Stimulated activated CD4-positive, alpha-beta T cell treated with anti-CD3 and anti-CD28 coated beads, Interleukin-1b, Interleukin-23, amount 100 ng/mL, for 24 hours (primary cell): ENCODE measurements around the gene EBF3.

Source experiments
- DNase-seq, 4 experiments: peaks; one replicate each; pipeline ENCODE4 v3.0.0-alpha.2; 2020; ENCODE audit warnings: low read depth in 4 of 4, low spot score in 1 of 4

The EBF3 gene

DNA sequence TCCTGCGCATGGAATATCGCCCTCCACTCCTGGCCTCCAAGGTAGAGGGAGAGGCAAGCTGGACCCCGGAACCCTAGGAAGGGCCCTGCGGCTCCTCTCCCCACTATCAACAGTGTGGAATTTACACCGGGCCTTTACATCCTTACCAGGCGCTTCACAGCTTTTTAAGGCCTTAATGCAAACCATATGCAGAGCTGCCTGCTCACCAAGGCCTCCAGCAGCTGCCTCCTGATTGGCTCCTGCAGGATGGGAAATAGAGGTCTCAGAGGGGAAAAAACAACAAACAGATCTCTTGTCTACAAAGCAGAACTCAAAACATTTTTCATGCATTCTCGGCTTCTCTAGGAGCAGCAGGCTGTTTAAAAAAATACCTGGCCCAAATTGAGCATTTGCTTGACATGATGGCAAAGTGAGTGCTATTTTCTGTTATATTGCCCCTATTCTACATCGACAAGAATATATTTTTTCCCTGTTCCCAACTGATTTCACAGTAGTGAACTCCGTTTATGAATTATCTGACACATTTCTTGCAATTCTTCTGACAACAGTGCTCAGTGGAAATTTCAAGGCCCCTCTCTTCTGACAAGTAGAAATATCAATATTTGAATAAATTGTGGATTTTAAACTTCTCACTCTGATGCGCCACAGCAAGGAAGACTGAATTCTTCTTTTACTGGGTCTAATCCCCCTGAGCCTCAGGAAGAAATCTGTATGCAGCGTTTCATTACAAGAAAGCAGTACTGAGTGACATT, 51.7 kb downstream of the EBF3 start:
- no peak for DNase-seq

DNA sequence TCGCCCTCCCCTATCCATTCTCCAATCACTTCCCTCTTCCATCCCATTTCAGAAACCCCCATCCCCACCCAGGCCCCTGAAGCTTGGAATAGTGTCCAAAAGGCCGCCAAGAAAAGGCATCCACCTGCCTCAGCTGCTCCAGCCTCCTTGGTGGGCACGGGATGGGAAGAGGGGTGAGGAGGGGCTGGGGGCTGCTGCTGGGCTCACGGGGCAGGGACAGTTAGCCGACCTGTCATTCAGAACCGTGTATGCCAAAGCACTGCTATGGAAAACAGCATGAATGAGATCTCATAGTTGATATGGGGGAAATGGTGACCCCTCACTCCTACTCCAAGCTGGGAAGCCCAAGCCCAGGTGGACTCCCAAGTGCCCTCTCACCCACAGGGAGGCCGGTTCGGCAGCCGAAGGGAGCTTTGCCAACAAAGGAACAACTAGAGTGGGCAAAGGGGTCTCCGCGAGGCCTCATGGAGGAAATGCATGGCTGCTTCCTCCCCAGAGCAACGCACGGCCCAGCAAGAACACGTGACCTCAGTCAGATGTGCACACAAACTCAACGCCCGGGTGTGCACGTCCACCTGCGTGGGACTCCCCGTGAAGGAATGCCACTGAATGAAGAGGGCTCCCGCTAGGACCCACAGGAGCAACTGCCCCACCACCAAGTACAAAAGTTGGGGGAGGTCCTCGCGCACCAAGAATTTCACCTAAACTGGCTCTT, 52.5 kb downstream of the EBF3 start:
- DNase-seq = no peak

DNA sequence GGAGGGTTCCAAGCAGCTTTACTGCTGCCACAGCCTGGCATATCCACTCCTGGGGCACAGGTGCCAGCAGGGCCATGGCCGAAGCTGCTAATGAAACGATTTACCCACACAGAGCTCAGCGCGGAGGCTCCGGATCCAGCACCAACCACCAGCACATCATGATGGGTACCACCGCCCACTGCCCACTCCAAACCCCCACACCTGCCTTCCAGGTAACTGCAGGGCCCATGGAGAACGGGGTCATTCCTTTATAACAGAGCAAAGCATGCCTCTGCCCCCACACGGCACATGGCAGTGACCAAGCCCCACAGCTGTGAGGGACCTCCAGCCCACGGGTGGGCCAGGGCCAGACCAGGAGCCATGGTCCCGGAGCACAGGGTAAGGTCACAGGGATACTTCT, 53.2 kb downstream of the EBF3 start:
- no peak for DNase-seq

DNA sequence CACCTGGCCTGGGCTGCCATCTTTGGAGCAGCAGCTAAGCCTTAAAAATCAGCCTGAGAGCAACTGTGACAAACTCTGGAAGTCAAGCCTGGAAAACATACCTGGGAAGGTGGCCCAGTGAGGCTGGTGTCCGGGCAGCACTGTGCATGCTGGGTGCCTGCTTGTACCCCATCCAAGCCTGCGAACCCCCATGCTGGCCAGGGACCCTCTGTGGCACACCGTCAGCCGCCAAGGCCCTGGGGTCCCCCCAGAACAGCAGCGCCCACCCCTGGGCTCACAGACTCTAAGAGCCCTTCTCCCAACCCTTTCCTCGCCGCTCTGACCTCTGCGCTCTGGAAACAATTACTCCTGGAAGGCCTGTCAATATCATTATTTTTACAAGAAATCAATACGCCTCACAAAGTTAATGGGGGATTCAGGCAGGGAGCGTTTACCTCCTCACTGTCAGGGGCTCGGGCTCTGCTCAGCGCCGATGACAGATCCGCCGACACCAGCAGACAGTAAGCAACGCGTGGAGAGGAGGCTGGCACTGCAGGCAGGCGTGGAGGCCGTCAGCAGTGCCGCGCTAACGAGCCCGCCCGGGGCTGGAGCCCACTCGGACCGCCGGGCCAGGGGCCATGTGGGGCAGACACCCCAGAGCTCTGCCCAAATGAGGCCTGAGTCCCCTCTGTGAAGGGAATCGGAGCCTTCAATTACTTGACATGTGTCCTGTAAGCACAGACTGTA, 54.4 kb downstream of the EBF3 start:
- DNase-seq = no peak

DNA sequence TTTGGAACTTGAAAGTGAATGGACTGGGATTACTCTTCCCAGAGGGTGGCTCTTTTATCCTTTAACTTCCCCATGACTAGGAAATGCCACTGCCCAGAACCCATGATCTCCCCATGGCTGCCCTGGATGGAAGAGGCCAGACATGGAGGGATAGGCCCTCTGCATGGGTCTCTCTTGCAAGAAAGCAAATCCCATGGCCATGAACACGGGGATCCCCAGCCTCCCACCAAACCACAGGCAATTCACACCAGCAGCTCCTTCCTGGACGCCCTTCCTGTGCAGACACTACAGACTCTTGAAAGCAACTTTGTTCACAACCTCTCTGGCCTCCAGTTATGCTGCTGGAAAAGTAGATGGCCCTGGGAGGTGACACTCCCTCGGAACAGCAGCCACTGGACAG, 55.0 kb downstream of the EBF3 start:
- DNase-seq = no peak

DNA sequence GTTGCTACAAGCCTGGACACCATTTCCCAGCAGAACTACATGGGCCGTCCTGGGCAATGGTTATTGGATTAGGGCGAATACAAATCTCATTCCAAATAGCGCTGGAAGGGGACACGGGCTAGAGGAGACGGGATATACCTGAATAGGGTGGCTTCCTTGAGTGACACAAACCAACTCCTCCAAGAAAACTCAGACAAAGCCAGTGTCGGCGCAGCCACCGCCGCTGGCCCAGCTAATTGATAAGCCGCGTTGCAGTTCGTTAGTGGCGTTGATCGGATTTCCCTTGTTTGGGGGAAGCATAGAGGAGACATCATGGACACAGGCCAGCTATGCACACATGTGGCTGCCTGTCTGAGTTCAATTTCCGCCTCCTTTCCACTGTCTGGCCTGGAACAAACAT, 55.7 kb downstream of the EBF3 start:
- DNase-seq = no peak

DNA sequence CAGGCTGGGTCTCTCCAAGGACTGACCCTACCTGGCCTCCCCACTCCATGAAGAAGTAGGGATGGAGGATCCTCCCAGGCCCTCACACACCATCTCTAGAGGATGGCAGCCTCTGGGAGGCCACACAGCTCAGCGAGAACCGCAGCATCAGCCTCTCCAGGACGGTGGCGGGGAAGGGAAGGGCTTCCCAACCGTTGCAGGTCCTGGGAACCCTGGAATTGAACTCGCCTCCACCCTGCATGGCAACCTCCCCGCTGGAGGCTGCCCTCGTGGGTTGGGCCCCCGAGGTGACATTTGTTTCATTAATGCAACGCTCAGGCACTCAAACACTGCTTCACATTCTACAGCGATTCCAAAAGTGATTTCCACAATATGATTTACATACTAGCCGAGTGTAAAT, 58.5 kb downstream of the EBF3 start:
- no peak for DNase-seq

DNA sequence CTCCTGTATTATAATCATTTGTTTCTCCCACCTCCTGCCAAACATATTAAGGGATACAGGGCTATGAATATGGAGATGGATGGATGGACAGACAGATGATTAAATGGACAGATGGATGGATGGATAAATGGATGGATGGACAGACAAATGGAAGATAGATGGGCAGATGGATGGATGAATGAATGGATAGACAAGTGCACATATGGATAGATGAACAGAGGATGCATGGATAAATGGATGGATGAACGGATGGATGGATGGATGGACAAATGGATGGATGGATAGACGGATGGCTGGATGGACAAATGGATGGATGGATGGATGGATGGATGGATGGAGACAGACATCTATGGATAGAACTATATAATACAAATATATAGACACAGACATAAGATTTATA, 59.8 kb downstream of the EBF3 start:
- DNase-seq = no peak

DNA sequence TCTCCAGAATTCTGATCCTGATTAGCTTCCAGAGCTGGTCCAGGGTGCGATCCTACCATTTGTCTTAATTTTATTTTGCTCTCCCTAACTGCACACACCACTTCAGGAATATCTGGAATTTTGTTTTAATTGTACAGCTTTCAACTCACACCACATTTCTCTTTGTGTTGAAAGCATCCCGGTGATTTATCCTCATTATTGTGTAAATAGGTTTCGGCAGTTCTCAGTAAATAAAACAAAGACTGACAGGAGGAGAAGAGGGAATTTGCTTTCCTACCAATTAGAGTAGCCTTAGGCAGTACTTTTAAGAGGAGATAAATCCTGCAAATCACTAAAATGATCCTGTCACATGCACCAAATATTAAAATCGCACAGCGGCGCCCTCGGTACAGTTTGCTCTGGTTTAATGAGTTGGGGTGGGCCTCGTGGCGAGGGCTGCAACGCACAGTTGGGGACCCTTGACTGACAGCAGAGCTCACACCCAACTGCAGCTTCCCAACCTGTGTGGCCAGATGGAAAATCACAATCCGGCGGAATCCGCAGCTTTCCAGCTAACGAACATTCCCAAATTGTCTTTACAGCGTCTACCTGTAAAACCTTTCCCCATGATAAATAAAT, 62.6 kb downstream of the EBF3 start:
- no peak for DNase-seq

DNA sequence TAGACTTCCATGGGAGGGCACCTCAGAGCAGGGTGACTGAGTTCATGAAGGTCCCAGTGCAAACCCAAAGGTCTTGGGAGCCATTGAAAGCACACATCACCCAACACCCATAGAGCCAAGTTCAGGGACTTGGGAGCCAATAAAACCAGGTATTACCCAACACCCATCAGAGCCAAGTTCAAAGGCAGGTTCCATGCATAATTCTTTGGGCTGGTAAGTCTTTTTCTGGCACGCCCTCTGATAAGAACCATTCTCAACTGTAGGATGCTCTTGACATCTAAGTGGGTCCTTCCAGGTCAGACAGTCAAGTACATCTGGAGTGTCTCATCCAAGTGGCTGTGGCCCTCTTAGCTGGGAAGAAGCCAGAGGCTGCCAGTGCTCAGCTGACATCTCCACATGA, 63.2 kb downstream of the EBF3 start:
- no peak for DNase-seq

DNA sequence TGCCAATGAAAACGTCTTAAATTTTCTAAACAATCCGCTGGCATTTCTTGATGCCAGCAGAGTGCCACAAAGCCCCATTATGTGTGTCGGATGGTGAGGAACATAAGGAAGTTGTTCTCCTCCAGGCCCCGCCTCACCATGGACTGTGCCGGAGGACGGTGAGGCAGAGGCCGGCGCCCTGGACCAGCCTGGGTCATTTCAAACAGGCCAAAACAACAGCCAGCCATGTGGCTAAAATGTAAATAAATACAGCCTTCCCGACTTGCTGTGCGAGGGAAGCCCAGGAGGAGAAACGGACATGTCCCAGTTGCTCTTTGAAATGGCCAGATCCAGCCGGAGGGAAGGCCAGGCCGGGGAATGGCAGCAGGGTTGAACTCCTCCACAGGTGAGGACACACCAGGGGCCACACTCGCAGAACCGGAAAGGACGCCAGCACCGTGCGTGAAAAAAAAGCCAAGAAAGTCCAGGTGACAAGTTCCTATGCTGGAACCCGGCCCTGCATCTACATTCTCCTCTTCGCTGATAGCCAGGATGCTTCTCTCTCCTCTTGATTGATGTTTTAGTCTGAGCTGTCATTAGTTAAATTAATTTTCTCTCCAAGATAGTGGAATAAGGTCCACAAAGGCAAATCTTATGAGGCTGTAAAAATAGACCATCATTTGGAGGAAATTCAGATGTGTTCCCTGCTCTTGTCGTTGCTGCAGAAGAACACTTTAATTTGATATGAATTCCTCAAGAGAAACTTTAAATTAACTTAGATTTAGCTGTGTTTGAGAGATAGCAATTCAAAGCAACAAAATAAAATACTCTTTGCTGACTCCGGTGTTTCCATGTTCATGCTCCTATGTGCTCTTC, 64.6 kb downstream of the EBF3 start:
- no peak for DNase-seq

DNA sequence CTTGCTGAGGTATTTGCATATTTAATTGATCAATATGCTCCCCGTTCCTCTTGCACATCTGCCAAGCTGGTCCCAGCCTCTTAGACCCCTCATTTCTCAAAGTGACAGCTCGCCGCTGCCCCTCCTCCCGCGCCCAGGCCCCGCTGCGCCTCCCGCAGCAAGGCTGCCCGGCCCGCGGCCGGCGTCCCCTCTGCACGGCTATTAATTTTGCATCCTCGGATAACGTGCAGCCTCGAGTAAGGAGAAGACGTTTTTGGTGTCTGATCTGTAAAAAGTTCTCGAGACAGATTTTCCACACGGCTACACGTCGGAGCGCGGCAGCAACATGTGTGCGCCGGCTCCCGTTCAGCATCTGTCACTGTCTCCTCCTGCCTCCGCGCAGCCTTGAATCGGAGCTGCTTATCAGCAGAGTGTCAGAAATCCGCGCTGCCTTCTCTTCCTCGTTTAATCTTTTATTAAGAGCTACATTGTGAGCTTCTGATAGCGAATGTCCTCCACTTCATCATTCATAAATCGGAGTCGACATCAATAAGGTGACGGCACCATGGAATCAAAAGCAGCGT, 65.3 kb downstream of the EBF3 start:
- no peak for DNase-seq

DNA sequence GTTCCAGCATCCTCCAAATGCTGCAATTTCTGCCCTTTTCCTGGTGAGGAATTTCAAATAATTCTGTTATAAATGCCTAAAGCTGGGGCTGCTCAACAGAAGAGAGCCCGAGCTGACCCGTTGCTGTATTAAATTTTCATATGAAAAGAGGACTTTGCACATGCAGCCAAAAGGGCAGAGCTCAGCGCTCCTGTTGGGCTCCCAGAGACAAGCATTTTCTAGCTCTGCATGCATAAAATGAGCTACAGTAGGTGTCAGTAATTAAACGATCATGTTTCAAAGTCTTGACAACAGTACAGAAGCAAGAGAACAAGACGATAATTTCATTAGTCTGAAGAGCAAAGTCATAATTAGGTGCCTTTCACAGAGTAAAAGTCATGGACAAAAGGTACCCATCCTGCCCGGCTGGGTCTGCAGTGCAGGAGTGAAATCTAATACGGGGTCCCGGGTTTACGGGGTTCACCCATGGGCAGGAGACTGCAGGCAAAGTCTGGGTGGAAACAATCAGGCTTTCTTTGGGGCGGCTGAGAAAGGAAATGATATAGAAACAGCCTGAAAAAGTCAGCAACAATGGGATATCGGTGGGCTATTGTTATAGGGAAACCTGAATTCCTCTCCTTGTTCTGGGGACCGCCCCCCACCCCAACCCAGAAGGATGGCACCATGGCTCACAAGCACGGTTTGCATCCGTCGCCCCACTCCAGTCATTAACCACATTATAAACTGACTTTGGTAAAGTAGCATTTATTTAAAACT, 66.0 kb downstream of the EBF3 start:
- DNase-seq = no peak

DNA sequence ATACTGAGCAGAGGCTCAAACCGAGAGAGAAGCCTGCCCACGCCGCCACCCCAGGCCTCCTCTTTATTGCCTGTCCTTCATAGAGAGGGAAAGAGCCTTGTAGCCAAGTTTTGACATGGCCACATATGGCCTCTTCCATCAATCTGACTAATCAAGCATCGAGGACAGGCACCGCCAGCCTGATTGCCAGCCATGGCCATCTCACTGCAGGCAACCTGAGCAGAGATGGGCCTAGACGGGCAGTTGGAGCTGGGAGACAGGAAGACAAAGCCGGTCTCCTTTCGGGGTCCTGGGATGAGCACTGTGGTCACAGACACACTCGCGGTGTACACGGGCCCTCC, 67.2 kb downstream of the EBF3 start:
- DNase-seq = no peak

DNA sequence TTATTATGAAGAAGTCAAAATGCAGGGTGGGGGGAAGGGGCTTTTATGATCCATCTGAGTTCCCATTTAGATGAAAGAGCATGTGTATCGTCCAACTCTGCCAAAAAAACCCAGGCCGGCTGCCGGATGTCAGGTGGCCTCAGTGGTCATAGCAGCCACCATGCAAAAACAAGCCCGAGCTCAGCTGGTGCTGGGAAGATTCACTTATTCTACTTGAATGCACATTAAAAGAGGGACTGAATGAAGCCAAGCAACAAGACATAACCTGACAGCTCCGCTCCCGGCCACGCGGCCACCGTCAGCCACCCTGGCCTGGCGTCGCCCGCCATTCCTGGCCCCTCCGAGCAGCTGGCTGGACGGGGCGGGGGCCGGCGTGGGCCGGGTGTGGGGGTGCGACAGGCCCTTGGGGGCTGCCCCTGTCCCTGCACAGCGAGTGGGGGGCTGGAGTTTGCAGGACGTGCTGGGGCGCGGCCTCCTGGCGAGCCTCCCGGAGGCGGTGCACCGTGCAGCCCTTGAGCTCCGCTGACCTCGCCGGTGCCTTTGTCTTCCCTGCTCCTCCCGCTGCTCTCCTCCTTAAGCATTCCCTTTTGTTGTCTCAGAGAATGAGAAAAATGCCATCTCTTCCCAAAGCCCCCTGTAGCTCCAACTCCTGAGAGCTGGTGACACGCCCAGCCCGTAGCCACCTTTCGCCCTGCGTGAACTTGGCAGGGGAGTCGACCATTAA, 67.8 kb downstream of the EBF3 start:
- no peak for DNase-seq

DNA sequence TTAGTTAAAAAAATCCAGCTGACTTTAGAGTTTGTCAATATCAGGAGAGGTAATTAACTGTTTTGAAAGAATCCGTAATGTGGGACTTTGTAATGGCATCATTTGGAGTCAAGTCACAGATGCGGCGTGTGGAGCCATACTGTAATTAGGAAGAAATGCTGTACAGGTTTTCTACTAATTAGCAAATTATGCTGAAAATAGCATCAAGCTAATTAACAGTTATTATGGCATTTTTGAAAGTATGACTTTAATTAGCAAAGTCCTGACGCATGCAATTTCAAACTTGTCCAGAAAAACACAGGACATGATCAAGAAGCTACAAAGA, 68.3 kb downstream of the EBF3 start:
- DNase-seq = no peak

DNA sequence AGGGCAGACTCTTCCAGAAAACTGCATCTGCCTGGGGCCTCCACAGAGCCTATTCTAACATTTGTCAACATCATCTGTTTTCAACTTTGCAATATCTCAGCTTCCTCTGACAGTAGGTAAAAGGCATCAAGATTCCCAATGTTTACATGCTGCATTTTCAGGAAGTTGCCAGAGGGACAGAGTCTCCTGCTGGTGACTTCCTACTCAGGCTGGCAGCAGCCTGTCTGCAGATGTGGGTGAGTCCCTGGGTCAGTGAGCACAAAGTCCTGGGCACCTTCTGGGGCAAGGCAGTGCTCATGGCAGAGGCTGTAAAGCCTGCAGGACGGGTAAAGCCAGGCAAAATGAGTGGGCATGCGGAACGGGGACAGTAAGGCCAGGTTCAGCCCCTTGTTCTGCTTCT, 69.4 kb downstream of the EBF3 start:
- no peak for DNase-seq

DNA sequence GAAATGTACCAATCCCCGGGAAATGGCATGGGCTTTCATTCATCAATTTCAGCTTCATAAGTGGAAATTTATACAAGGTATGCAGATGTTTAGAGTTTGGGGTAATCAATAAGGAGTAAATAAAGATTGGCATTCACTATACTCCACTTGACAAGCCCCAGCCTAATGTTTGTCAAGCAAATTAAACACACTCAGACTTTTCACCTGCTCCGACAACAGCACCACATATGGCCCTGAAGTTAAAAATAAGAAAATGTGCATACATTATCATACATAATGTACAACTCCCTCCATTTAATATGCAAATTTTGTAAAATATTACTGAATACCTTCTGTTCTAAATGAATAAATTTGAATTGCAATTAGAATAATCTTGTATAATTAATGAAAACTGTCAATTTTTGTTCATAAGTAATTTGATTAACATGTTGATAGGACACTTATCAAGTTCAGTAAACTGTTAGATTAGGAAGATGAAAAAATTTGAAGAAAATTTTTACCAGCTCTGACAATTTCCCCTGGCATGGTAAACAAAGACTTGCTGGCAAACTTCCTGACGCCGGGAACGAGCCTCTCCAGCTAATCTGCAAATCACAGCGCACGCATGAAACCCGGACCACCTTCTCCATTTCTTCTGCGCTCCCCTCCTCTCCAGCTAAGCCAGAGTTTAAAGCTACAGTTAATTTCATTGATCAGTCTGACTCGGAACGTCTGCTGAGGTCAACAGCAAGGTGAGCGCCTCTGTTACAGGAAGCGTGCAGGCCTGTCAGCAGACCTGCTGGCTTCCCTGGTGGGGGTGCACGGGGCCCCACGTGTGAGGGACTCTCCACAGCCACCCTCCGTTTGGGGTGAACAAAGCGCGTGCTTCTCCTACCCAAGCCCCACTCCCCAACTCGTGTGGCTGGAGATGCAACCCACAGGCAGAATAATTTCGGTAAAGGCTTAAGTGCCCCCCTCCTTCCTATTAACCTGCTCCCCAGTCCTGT, 70.7 kb downstream of the EBF3 start:
- DNase-seq = no peak
